Right lobe of liver (tissue), 4 donors: ENCODE data around the gene ZNF503.

Source experiments
- CTCF ChIP-seq, 4 donors: fragments of 200-600 bp in 3 of 4; fragments of 450-650 bp in 1 of 4; IDR thresholded peaks; one replicate each; pipeline versions ENCODE4 v1.5.1 to v1.8.0; 2016 to 2022; ENCODE audit warnings: antibody characterized with exemption in 4 of 4, mild to moderate bottlenecking in 2 of 4
- POLR2A ChIP-seq: fragments of 450-650 bp; IDR thresholded peaks from one replicate; pipeline ENCODE4 v1.6.1; 2017; ENCODE audit warnings: antibody characterized with exemption, mild to moderate bottlenecking
- donor health status: DM: no; HTN: no; CAD: no.
- donor health status: DM: no; HTN: no; CAD: no.
- donor health status: DM: no; HTN: yes; CAD: no.

GRCh38 chr10:75440271-75440793 lies 38.8 kb upstream of the ZNF503 start:
- TF ChIP-seq CTCF (IDR thresholded peaks at IDR 0.05) (no peak), POLR2A (no peak)
